H54 (cell line): Measurements from ENCODE around the gene GAS7.

Source experiments
- DNase-seq: peaks from one replicate; pipeline ENCODE4 v3.0.0; 2011; ENCODE audit warnings: low spot score, mixed read lengths; ENCODE audit not compliant: insufficient read length
- FAIRE-seq: peaks from 3 replicates; lab custom pipeline; 2011; peaks lifted over from hg19 to GRCh38; lab: Jason Lieb, UNC
- POLR2A ChIP-seq: IDR thresholded peaks from 2 replicates; pipeline ENCODE4 v1.6.1; 2011; ENCODE audit warnings: low read depth, mild to moderate bottlenecking, low read length

GAS7 gene

GRCh38 chr17:10192972-10193371 lies 5.4 kb downstream of the GAS7 start:
- FAIRE-seq: no peak
- DNase-seq: no peak

GRCh38 chr17:10192461-10192860 lies 5.9 kb downstream of the GAS7 start:
- DNase-seq (no peak), FAIRE-seq (no peak)
- no peak for TF ChIP-seq POLR2A

More at GRCh38 chr17:10192972-10193371, 5.4 kb downstream of the GAS7 start:
- no peak for TF ChIP-seq POLR2A

GRCh38 chr17:10187456-10187855 lies 10.9 kb downstream of the GAS7 start:
- FAIRE-seq: no peak
- no peak for DNase-seq
- no peak for TF ChIP-seq POLR2A

- no peak for TF ChIP-seq POLR2A
- DNase-seq: no peak
- no peak for FAIRE-seq
These were observed 11.5 kb downstream of the GAS7 start for GRCh38 chr17:10186771-10187410.

GRCh38 chr17:10183931-10184930 lies 14.2 kb downstream of the GAS7 start:
- TF ChIP-seq POLR2A: no peak
- DNase-seq (no peak), FAIRE-seq (no peak)

- no peak for TF ChIP-seq POLR2A
- FAIRE-seq (no peak), DNase-seq (no peak)
These were observed 15.6 kb downstream of the GAS7 start for GRCh38 chr17:10182785-10183184.

- no peak for TF ChIP-seq POLR2A
- FAIRE-seq (no peak), DNase-seq (no peak)
These were observed 19.9 kb downstream of the GAS7 start for GRCh38 chr17:10178506-10178991.

- TF ChIP-seq POLR2A: no peak
- no peak for DNase-seq
- no peak for FAIRE-seq
These were observed 20.4 kb downstream of the GAS7 start for GRCh38 chr17:10177913-10178505.

- DNase-seq (no peak), FAIRE-seq (no peak)
- TF ChIP-seq POLR2A: no peak
These were observed 21.1 kb downstream of the GAS7 start for GRCh38 chr17:10177131-10177912.

GRCh38 chr17:10173913-10174312 lies 24.5 kb downstream of the GAS7 start:
- no peak for DNase-seq
- no peak for TF ChIP-seq POLR2A
- FAIRE-seq: no peak

- FAIRE-seq: no peak
- TF ChIP-seq POLR2A: no peak
- DNase-seq: no peak
These were observed 25.6 kb downstream of the GAS7 start for GRCh38 chr17:10172778-10173177.

GRCh38 chr17:10172241-10172741 lies 26.1 kb downstream of the GAS7 start:
- FAIRE-seq: no peak
- TF ChIP-seq POLR2A: no peak
- DNase-seq: no peak

- FAIRE-seq (no peak), DNase-seq (no peak)
- TF ChIP-seq POLR2A: no peak
These were observed 26.8 kb downstream of the GAS7 start for GRCh38 chr17:10171581-10171981.
